Smooth muscle cell (in vitro differentiated cells): ENCODE results near the gene RABAC1. TPM values are rescaled to one million over a fixed set of nuclear protein-coding genes. Genes with fewer than 3 reads are reported as not detected.

Experiments
- DNase-seq: peaks from one replicate; lab custom pipeline; 2025; ENCODE audit not compliant: unreplicated experiment; lab: John Stamatoyannopoulos, UW
- H2AFZ ChIP-seq: fragments of 200-600 bp; sonication (generic); 2 replicates; pipeline ENCODE4 v1.6.0; 2016; ENCODE audit warnings: antibody characterized with exemption, low read depth, mild to moderate bottlenecking
- H3F3A ChIP-seq: fragments of 200-600 bp; sonication (generic); 2 replicates; pipeline ENCODE4 v1.6.0; 2017; ENCODE audit warnings: antibody characterized with exemption, low read depth
- H3K27ac ChIP-seq: fragments of 200-600 bp; sonication (generic); 2 replicates; pipeline ENCODE4 v1.5.1; 2016; ENCODE audit warnings: low read depth, mild to moderate bottlenecking
- H3K27me3 ChIP-seq: fragments of 200-600 bp; sonication (generic); 2 replicates; pipeline ENCODE4 v1.6.1; 2016; ENCODE audit warnings: low read depth, mild to moderate bottlenecking
- H3K36me3 ChIP-seq: fragments of 200-600 bp; sonication (generic); 2 replicates; pipeline ENCODE4 v1.5.1; 2016; ENCODE audit warnings: low read depth
- H3K4me1 ChIP-seq: fragments of 200-600 bp; sonication (generic); 2 replicates; pipeline ENCODE4 v1.5.1; 2016; ENCODE audit warnings: low read depth
- H3K4me2 ChIP-seq: fragments of 200-600 bp; sonication (generic); 2 replicates; pipeline ENCODE4 v1.6.0; 2016; ENCODE audit warnings: mild to moderate bottlenecking
- H3K4me3 ChIP-seq: fragments of 200-600 bp; sonication (generic); 2 replicates; pipeline ENCODE4 v1.5.1; 2016; ENCODE audit warnings: mild to moderate bottlenecking
- H3K79me2 ChIP-seq: fragments of 200-600 bp; sonication (generic); 2 replicates; pipeline ENCODE4 v1.6.0; 2016; ENCODE audit warnings: low read depth, mild to moderate bottlenecking
- H3K9ac ChIP-seq: fragments of 200-600 bp; sonication (generic); 2 replicates; pipeline ENCODE4 v1.6.0; 2016; ENCODE audit warnings: low read depth
- H3K9me3 ChIP-seq: fragments of 200-600 bp; sonication (generic); replicated peaks from 2 replicates; pipeline ENCODE4 v1.5.1; 2016; ENCODE audit warnings: low read depth
- H4K20me1 ChIP-seq: fragments of 200-600 bp; sonication (generic); 2 replicates; pipeline ENCODE4 v1.6.0; 2016; ENCODE audit warnings: low read depth
- CTCF ChIP-seq: fragments of 200-600 bp; sonication (generic); IDR thresholded peaks from 2 replicates; pipeline ENCODE4 v1.5.1; 2017; ENCODE audit warnings: borderline replicate concordance, mild to moderate bottlenecking, antibody characterized with exemption; ENCODE audit not compliant: insufficient read depth, poor library complexity, severe bottlenecking
- WGBS: methylation state at CpG from one replicate; pipeline ENCODE4 v1.1.7; 2016; ENCODE audit warnings: low lambda C conversion rate; 5-methylcytosine and 5-hydroxymethylcytosine counted together
- polyA plus RNA-seq: library from polyadenylated mRNA; unstranded; fragments of >200 nt; fragmentation: Nextera tagmentation; extraction: Ambion mirVana; gene quantifications from 2 replicates; pipeline ENCODE4 v1.2.1, GENCODE V29; 2016
- total RNA-seq: library from RNA; depleted of rRNA; stranded (reverse); fragments of >200 nt; gene quantifications from 2 replicates; pipeline ENCODE4 v1.2.3, GENCODE V29; 2014

The RABAC1 gene
- total and polyA plus RNA-seq, 2 experiments from 2014 or later: 304 to 581 TPM

- Histone ChIP-seq H3K4me3 (no peak overlapping the region), H2AFZ (no peak overlapping the region), H3K27me3 (peaks cover 83% of the 10 kb centered on the region), H3K79me2 (no peaks in the 10 kb centered on the region), H4K20me1 (no peaks in the 10 kb centered on the region), H3K27ac (no peak overlapping the region), H3K9me3 (no peaks in the 10 kb centered on the region), H3K4me2 (no peak overlapping the region), H3K4me1 (no peaks in the 10 kb centered on the region), H3K9ac (no peak overlapping the region), H3K36me3 (no peaks in the 10 kb centered on the region), H3F3A (no peaks in the 10 kb centered on the region)
- DNase-seq: no peak
- WGBS: 54% methylated on average over 16 of the region's 18 CpGs
- no peak for TF ChIP-seq CTCF
Measured at GRCh38 chr19:41922585-41922984, 36.5 kb downstream of the RABAC1 start.

GRCh38 chr19:41921577-41922576 is 37.2 kb downstream of the RABAC1 start:
- Histone ChIP-seq H3K4me3 (no peak overlapping the region), H4K20me1 (no peaks in the 10 kb centered on the region), H3K4me2 (no peak overlapping the region), H3K79me2 (no peaks in the 10 kb centered on the region), H3K27me3 (peaks cover 83% of the 10 kb centered on the region), H3K9ac (no peak overlapping the region), H3K9me3 (no peaks in the 10 kb centered on the region), H3K4me1 (no peaks in the 10 kb centered on the region), H3K36me3 (no peaks in the 10 kb centered on the region), H3F3A (no peaks in the 10 kb centered on the region), H2AFZ (no peak overlapping the region), H3K27ac (no peak overlapping the region)
- 39% methylated on average over 14 of the region's 22 CpGs for WGBS
- TF ChIP-seq CTCF: no peak
- DNase-seq: no peak

GRCh38 chr19:41920882-41921576 is 38.1 kb downstream of the RABAC1 start:
- no peak for DNase-seq
- H3K27ac ChIP-seq: no peak overlapping the region
- H4K20me1 ChIP-seq: no peaks in the 10 kb centered on the region
- WGBS: 45% methylated on average over 13 of the region's 26 CpGs
- no peaks in the 10 kb centered on the region for H3K4me1 ChIP-seq
- H3F3A ChIP-seq: no peaks in the 10 kb centered on the region
- H3K36me3 ChIP-seq: no peaks in the 10 kb centered on the region
- H3K9me3 ChIP-seq: no peaks in the 10 kb centered on the region
- H3K27me3 ChIP-seq: peaks cover 83% of the 10 kb centered on the region
- no peak overlapping the region for H3K4me2 ChIP-seq
- H2AFZ ChIP-seq: no peak overlapping the region
- TF ChIP-seq CTCF: no peak
- H3K9ac ChIP-seq: no peak overlapping the region
- no peaks in the 10 kb centered on the region for H3K79me2 ChIP-seq
- no peak overlapping the region for H3K4me3 ChIP-seq
